A549 treated with AZD9567 at 1 μM for 4 hours (cell line): Measurements from ENCODE around the gene NFKBIE. TPM values are rescaled to one million over a fixed set of nuclear protein-coding genes. Genes with fewer than 3 reads are reported as not detected.

Source experiments
- total RNA-seq: library from RNA; stranded (reverse); fragments of 200-300 nt; extraction: Qiagen RNA extraction; gene quantifications from 5 replicates; pipeline ENCODE4 v1.2.3, GENCODE V29; 2022; ENCODE audit not compliant: insufficient read depth

NFKBIE gene, protein sequence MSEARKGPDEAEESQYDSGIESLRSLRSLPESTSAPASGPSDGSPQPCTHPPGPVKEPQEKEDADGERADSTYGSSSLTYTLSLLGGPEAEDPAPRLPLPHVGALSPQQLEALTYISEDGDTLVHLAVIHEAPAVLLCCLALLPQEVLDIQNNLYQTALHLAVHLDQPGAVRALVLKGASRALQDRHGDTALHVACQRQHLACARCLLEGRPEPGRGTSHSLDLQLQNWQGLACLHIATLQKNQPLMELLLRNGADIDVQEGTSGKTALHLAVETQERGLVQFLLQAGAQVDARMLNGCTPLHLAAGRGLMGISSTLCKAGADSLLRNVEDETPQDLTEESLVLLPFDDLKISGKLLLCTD
- total RNA-seq: 5.1 to 9.4 TPM (median 8.4 TPM) in 5 replicates

DNA sequence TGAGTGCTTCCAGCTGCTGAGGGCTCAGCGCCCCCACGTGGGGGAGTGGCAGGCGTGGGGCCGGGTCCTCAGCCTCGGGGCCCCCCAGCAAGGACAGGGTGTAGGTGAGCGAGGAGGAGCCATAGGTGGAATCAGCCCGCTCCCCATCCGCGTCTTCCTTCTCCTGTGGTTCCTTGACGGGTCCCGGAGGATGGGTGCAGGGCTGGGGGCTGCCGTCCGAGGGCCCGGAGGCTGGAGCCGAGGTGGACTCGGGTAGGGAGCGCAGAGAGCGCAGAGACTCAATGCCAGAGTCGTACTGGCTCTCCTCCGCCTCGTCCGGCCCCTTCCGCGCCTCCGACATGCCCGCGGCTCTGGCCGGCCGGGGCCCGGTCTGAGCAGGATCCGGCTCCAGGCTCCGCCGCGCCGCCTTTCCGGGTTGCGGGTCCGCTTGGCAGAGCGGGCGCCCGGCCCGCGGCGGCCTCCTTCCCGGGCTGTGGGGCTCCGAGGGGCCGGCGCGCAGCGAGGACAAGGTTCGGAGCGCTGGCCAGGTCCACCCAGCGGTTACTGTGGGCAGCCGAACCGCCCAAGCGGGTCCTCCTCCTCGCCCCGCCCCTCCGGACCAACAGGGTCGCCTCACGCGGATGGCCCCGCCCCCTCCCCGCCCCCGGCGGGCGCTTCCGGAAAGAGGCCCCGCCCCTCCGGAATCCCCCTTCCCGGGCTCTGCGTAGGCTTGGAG is at the start of gene NFKBIE:
TSS of gene NFKBIE (minus strand) at position 545 of the 715 bp plus-strand sequence. CDS start at position 340, 205 bp downstream.

DNA sequence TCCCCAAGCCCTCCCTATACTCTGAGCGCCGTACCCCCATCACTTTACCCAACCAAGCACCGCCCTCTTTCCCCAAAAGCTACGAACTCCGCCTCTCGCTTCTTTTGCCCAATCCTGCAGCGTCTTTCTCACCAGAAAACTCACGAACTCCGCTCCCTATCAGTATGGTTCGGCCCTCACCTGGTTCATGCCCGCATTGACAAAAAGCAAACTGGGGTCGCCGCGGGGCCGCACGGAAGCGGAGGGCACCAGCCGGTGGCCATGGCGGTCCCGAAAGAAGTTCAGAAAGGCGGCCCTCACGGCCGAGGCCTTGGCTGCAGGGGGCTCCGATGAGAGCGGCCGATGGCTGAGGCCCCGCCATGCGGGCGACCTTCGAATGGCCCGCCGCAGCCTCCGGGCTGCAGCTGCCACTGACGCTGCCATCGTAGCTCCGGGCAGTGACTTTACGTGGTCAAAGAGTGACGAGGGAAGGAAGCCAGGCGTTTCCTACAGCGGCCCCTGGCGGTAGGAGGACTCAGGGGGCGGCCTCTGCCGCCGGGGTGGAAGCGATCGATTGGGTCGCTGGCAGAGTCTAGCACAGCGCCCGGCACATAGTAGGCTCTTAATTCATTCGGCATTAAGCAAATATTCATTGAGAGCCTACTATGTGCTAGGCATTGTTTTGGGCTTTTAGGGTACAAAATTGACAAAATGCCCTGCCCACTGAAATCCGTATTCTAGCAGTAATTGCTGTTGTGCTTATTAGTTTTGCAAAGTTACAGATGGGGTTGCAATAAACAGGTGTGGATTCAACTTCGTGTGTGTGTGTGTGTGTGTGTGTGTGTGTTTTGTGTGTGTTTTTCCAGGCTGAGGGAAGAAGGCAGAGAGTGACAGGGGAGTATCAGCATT is 47.8 kb upstream of the NFKBIE start, which contains the start of gene AARS2:
TSS of gene AARS2 (minus strand) at position 447 of the 888 bp plus-strand sequence. CDS start at position 423, 24 bp downstream.

DNA sequence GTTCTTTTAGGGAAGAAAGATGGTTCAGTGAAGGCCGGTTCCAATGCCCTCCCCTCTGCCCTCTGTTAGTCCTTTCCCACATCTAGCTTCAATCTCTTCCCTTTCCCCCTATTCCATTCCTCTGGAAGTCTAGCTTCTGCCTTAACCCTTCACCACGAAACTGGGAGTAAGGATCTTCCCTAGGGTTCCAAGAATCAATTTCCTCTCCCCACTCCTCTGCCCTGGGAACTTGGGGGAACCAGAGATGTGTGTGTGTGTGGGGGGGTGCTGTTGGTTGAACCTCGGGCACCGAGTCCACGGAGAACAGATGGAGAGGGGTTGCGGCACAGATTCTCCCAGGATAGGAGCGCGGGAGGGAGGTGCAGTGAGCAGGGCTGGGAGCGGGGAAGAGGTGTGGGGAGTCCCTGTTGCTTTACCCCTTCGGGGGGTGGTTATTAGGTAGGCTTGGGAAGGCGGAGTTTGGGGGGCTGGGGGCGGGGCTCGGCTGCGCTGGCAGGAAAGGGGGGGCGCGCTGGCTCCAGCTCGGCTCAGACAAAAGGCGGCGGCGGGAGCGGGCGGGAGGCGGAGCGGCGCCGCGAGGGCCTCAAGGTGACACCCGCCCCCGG is 4.7 kb upstream of the NFKBIE start, which contains the start of gene TMEM151B:
TSS of gene TMEM151B (plus strand) at position 530 of the 605 bp plus-strand sequence. CDS start 293 bp downstream, outside the sequence.

DNA sequence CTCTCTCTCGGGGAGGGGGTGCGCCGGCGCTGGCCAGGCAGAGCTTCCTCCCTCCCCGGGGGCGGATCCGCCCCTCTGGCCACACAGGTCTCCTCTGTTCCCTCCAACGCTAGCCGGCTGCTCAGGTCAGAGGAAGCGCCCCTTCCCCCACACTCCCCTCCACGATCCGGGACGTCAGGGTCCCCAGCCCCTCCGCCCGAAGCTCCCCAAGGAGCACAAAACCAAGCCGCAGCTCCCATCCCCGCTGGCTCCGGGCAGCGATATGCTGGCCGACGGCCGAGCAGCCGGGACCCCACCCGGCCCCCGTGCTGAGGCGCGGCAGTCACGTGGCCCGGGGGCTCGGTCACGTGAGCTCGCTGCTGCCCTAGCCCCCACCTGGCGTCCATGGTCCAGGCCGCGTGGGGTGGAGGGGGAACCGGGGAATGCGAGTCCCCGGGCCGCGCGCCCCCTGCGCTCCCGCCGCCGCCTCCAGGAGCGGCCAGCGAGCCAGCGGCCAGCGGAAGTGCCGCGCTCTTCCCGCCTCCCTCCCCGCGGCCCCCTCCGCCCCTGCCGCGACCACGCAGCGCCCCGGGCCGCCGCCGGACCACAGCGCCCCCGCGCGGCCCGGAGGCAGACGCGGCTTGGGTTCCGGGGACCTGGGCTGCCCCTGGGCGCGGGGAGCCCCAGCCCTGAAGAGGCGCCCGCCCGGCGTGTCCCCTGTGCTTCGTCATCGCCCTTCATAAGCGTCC is 8.2 kb downstream of the NFKBIE start, which contains the start of gene SLC35B2:
TSS of gene SLC35B2 (minus strand) at position 504 of the 728 bp plus-strand sequence. CDS start at position 386, 118 bp downstream.

DNA sequence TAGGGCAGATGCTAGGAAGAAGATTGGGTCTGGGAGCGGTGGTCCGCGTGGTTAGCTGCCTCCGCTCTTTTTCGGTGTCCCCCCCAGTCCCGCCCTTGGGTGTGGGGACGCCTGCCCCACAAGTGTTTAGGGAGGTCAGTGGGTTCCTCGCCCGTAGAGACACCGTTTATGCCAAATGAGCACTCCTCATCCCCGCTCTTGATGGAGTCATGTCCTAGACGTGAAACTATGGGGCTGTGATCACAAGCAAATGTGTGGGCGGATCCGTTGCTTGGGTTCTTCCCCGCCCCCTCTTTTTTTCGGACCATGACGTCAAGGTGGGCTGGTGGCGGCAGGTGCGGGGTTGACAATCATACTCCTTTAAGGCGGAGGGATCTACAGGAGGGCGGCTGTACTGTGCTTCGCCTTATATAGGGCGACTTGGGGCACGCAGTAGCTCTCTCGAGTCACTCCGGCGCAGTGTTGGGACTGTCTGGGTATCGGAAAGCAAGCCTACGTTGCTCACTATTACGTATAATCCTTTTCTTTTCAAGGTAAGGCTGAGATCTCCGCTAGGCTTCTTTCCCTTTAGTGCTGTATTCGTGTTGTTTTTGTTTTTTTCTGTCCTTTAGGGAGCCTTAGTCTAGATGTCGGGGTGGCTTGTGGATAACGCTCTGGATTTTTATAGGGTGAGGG is 18.6 kb downstream of the NFKBIE start, which contains the start of gene HSP90AB1:
TSS of gene HSP90AB1 (plus strand) at position 439 of the 675 bp plus-strand sequence. CDS start 1,529 bp downstream, outside the sequence.

DNA sequence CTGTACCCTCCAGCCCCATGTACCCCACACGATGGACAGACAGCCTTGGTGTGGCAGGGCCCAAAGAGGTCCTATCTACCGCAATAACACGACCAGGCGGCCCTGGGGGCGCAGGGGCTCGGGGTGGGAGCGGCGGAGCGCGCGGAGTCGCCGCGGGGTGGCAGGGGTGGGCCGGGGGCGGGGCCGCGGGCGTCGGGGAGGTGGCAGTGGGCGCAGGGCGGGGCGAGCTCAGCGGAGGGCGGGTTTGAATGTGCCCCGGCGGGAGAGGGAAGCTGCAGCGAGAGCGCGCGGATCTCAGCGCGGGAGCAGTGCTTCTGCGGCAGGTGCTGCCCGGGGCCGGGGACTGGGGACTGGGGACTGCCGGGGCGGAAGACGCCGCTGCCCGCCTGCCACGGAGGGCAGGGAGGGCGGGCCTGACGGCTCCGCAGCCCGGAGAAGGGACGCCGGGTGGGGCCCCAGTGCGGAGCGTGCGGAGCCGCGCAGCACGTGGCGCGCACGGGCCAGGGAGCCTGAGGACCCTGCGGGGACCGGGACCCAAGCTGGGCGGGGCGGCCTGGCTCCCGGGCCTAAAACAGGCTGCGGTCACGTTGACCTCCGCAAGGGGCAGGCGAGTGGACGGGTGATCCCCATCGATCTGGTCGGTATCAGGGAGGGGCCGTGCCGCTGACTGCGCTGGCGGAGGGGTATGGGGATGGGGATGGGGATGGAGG is 41.9 kb downstream of the NFKBIE start, which contains the start of gene SLC29A1:
TSS of gene SLC29A1 (plus strand) at position 277 of the 710 bp plus-strand sequence. CDS start 3,719 bp downstream, outside the sequence.

DNA sequence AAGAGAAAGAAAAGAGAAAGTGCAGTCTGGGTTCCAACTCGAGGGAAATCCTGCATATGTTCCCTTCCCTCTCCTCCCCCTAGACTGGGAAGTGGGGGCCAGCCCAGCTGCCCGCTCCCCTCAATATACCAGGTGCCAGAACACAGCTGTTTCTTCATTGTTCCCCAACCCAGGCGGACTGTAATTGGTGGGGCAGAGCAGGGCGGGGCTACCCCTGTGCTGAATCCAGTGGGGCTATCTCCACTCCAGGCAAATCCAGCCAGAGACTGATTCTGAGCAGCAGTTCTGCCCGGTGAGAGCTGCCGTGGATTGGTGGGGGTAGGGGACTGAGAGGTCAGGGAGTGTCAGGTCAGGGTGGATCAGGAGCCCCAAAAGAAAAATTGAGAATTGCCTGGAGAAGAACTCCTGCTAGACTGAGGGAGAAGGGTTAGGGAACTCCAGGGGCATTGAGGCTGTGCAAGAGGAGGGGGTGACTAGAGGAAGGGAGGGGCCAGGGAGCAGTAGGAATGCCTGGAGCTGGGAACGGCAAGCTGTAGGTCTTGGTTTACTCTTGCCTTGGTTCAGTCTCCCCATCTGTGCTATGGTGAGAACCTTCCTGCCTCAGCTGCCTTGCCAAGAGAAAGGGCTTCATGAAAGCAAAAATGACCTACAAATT is 48.5 kb downstream of the NFKBIE start, which contains the start of gene MYMX:
TSS of gene MYMX (plus strand) at position 250 of the 655 bp plus-strand sequence. CDS start 546 bp downstream, outside the sequence.

Other genes with a start within 250 kb of the NFKBIE start
- gene MRPL14, start 138.1 kb downstream of the NFKBIE start, total RNA-seq: 68.2 to 71.9 TPM (median 69.5 TPM) in 5 replicates
- 15.0 to 20.2 TPM (median 15.3 TPM) in 5 replicates for gene TMEM63B, start 138.0 kb downstream of the NFKBIE start, total RNA-seq
- not detected in 5 replicates for gene CAPN11, start 106.7 kb downstream of the NFKBIE start, total RNA-seq
- gene MYMX, start 48.6 kb downstream of the NFKBIE start, total RNA-seq: not detected in 5 replicates
- gene SLC29A1, start 42.0 kb downstream of the NFKBIE start, total RNA-seq: 32.8 to 56.1 TPM (median 51.3 TPM) in 5 replicates
- gene HSP90AB1, start 18.4 kb downstream of the NFKBIE start, total RNA-seq: 1,084 to 1,436 TPM (median 1,192 TPM) in 5 replicates
- 51.3 to 67.9 TPM (median 62.9 TPM) in 5 replicates for gene SLC35B2, start 8.0 kb downstream of the NFKBIE start, total RNA-seq
- 0.02 to 0.06 TPM (median 0.04 TPM) in 4 of 5 replicates, not detected in the other for gene TMEM151B, start 4.9 kb upstream of the NFKBIE start, total RNA-seq
- gene AARS2, start 47.8 kb upstream of the NFKBIE start, total RNA-seq: 5.0 to 7.8 TPM (median 6.3 TPM) in 5 replicates
- gene SPATS1, start 77.1 kb upstream of the NFKBIE start, total RNA-seq: not detected in 5 replicates
- gene CDC5L, start 122.2 kb upstream of the NFKBIE start, total RNA-seq: 11.7 to 14.7 TPM (median 12.9 TPM) in 5 replicates